HG03175 (cell line): Measurements from ENCODE around the gene GPC5.

ENCODE experiments used
- ATAC-seq: cut with Tn5 transposase; IDR thresholded peaks from one replicate; pipeline ENCODE4 v1.9.1; 2021; ENCODE audit warnings: mild to moderate bottlenecking, moderate library complexity; ENCODE audit not compliant: unreplicated experiment

The GPC5 gene

DNA sequence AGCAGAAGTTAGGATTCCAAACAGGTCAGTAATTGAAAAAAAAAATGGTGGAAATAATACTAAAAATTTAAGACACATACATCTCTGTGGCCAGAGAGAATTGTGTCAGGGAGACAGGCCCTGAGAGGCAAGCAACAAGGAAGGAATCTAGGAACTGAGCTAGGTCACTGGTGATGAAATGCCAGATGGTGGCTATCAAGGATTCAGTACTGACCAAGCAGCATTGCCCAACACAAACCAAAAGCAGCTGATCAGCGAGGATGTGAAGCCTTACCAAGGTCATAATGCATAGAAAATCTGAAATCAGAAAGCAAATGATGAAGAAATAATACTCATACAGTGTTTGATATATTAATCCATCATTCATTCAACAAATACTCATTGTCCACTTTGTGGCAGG, 905.0 kb downstream of the GPC5 start:
- ATAC-seq = no peak

DNA sequence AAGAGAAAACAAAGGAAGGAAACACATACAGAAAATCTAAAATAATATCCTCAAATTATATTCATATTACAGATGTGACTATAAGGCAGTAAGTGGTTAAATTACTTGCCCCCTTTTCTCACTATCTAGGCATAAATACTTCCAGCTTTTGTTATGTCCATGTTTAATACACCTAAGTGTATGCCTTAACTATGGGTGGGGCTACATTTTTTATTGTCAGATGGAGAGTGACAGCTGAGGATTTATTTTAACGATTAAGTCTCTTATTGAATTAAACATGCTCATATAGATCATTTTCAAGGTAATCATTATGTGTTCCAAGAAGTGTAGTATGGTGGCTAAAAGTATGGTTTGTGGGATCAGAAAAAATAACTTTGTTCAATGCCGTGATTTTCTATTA, 909.3 kb downstream of the GPC5 start:
- ATAC-seq = no peak

DNA sequence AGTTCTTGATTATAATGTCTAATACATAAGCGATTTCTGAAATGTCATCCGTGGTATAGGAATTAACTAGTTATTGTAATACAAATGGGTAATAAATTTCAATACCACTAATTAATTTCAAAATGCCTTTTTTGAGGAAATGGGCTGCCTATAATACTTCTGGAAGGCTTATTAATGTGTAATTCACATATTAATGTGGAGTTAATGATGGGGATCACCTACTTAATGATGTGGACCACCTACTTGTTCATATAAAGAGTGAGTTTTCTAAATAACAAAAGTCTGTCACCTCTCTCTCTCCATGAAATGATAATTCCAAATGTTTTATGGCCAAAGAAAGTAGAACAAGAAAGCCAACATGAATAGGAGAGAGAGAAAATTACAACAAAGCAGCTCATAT, 914.4 kb downstream of the GPC5 start:
- ATAC-seq = no peak

DNA sequence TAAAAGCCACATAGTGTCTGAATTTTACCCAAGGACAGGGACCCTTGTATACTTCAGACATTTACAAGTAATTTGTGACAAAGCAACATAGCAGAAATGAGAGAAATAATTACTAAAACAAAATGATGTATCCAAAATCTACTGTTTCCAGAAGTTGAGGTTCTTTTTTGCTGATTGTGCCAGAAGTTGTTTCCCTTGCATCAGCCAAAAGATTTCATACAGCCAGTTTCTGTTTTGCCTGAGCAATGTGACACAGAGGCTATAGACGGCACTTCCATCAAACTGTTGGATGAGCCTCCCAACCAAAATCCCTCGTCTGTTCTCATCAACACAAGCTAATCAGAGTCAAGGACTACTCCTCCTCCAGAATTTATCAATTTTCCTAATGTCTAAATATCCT, 915.0 kb downstream of the GPC5 start:
- ATAC-seq = no peak

DNA sequence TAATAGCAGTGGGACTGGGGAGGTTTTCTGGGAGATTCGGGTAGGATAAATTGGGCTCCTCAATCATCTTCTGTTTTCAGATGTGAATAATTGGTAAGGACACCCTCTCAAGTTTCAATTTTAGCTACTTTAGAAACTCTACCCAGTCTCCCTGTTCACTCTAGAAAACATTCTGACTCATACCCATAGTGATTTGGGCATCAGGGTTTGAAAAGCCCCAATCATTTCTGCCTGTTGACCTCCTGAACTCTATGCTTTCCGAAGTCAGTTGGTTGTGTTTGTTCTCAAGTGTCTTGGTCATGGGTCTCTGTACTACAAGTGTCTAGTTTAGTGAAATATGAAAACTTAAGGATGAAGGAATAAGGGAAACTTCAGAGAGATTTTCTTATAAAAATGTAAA, 916.8 kb downstream of the GPC5 start:
- ATAC-seq = no peak

DNA sequence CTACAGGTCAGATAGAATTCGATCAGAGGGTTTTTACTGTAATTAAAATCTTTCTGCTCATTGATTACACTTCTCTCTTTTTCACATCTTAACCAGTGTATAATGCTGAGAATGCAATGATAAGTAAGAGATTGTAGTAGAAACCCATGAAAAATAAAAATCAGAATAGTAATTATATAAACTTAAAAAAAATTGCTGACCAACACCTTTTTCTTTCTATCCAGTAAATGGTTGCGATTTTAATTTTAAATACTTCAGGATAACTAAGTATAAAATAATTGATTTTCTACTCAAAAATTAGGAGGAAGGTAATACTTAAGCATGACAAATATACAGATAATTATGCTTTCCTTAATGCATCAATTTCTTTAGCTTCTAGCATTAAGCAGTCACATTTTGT, 917.6 kb downstream of the GPC5 start:
- no peak for ATAC-seq

DNA sequence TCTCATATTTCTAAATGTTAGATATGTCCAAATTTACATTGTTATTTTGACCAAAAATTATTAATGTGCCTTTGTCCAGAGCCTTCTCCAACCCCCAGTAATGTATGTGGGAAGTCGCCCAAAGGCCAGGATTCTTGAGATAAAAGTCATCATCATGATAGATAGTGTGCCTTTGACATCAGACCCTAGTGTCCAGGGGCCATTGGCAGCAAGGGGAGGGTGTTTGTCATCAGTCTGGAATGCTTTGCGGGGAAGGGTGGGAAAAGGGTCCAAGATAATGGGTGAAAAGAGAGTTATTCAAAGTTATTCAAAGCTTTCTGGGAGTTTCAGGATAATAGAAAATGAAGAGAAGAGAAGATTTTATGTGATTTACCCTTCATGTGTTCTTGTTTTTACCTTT, 918.6 kb downstream of the GPC5 start:
- no peak for ATAC-seq

DNA sequence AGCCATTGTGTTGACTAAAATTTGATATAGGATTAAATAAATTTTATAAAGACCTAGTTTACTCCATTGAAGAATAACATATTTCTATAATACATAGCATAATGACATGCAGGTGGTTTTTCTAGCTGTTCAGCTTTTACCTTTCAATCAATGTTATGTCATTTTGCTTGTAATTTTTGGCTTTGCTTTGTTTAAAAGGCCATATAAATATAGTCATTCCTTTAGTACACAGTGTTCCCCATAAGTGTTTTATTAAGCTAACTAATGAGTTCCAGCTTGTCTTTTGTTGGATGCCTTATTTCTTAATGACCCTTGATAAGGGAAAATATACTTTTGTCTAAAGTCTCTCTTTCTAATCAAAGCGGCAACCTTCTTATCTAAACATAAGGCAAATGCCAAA, 921.9 kb downstream of the GPC5 start:
- ATAC-seq = no peak

DNA sequence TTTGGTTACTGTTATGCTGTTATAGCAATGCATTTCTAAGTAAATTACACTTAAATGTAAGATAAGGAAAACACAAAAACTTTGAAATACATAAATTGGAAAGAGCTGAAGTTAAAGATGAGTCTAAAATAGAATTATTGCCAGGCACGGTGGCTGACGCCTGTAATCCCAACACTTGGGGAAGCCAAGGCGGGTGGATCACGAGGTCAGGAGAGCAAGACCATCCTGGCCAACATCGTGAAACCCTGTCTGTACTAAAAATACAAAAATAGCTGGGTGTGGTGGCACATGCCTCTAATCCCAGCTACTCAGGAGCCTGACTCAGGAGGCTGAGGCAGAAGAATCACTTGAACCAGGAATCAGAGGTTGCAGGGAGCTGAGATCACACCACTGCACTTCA, 922.8 kb downstream of the GPC5 start:
- no peak for ATAC-seq

DNA sequence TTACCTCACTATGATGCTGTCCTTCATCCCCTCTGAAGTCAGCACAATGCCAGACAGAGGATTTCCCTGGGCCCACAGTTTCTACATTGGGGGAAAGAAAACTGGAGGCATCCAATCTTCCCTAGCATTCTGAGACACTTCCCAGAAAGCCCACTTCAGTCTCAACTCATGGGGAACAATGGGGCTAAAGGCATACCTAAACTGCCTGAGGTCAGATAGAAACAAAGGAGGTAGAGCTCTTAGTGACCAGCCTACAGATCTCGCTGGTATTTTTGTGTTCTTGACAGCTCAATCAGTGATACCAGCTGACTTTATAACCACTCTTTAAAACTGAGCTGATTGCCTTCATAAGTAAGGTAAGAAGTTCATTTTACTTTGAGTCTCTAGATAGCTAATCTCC, 947.2 kb downstream of the GPC5 start:
- no peak for ATAC-seq

DNA sequence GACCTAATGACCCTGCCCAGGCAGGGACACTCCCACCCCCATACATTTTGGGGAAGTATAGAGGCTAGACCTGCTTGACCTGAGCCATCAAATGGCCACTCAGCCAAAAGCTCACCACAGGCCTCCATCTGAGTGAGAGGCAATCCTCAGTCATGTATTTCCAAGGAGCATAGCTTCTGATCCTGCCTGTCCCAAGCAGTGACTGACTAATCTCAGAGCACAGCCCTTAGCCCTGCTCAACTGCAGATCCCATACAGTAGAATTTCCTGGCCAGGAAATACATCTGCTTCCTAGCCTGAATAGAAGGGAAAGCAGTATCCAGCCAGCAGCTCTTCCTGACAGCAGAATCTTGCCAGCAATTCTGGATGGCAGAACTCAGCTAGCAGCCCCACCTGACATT, 947.6 kb downstream of the GPC5 start:
- no peak for ATAC-seq

DNA sequence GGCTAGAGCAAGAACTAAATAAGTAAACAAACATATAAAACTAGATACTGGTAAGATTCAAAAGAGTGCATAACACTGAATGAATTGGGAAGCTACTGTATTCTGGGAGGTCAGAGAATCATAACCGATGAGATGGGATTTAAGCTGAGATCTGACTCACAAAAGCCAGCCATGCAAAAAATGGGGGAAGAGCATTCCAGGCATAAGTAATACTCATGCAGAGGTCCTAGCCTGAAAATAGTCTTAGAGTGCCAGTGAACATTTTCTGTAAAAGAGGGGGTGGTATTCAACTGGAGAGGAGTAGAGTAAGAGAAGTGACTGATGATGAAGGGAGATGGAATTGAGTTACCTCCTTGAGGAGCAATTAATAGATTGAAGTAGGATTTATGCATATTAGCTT, 956.2 kb downstream of the GPC5 start:
- no peak for ATAC-seq

DNA sequence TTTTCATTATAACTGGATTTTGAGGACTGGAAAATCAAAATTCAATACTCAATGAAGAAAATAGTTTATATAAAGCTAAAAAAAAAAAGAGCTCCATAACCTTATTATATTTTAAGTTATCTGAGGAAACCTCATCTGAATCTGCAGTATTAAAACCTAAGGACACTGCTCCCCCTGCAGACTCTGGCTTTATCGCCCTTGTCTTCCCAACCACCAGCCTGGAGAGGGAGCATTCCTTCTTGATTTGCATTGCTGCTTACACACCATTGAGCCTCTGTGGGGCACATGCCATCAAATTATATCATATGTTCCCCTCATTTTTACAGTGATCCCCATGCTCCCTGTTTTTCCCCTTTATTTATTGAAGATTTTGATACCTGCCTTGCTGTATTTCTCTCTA, 956.8 kb downstream of the GPC5 start:
- no peak for ATAC-seq

DNA sequence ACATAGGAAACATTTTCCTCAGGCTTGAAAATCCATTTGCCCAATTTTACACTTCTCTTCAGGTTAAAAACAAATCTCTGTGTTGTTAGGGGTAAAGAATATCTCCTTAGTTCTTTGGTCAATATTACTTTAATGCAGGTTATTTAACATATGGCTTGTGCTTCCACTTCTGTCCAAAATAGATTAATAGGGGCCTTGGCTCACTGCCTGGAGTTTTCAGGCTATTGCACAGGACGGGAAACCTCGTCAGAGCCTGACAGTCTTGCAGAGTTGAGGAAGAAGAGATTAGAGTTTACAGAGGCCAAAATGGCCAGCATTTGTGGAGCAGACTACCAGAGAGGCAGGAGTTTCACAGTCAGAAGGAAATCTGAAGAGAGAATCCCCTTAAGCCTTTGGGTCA, 964.3 kb downstream of the GPC5 start:
- no peak for ATAC-seq

DNA sequence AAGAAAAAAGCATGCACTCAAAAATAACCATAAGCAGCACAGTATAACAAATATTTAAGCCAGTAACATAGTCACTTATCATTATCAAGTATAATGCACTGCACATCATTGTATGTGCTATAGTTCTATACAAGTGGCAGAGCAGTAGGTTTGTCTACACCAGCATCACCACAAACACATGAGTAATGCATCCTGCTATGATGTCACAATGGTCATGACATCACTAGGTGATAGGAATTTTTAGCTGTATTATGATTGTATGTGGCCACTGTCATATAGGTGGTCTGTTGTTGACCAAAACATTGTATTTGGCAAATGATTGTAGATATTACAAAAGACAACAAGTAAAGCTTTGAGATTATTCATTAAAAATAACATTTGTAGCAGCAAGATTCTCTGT, 967.5 kb downstream of the GPC5 start:
- no peak for ATAC-seq

DNA sequence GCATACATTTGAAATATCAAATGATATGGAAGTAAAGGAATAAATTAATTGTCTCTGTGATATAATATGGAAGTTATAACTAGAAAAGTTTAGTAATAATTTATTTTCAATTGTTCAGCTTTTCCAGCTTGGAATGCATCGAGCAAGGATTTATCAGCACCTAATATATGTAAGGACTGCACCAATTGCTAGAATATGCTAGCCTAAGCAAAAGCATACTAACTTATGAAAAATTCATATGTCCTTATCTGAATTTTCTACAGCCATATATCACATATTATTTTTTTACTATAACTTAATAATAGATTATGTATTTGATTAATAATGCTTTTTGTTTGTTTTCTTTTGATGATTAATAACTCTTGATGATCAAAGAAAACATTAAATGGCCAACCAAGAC, 979.0 kb downstream of the GPC5 start:
- no peak for ATAC-seq

DNA sequence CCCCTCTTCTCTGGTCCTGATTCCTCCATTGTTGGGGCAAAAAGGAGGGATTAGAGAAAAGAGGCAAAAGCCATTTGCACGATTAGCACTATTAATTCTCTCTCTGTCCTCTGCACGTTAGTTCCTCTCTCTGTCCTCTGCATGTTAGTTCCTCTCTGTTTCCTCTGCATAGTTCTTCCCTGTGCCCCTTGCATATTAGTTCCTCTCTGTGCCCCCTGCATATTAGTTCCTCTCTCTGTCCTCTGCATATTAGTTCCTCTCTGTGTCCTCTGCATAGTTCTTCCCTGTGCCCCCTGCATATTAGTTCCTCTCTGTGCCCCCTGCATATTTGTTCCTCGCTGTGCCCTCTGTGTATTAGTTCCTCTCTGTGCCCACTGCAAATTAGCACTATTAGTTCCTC, 981.0 kb downstream of the GPC5 start:
- ATAC-seq = no peak

DNA sequence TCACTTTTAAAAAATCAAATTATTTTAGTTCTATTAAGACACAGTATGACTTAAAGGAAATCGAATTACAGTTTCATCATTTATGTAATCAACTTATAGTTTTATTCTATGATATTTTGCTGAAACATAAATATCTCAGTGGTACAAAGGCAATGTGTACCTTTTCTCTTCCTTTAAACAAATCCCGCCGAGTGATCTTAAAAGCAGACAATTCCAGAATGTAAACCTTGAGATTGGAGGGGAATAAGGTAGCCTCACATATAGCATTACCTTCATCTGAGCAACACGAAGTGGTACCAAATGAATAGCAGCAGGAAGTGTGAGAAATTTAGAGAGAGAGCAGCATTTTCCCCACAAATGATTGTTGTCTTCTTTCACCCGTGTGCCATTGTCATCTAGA, 986.0 kb downstream of the GPC5 start:
- ATAC-seq = no peak

DNA sequence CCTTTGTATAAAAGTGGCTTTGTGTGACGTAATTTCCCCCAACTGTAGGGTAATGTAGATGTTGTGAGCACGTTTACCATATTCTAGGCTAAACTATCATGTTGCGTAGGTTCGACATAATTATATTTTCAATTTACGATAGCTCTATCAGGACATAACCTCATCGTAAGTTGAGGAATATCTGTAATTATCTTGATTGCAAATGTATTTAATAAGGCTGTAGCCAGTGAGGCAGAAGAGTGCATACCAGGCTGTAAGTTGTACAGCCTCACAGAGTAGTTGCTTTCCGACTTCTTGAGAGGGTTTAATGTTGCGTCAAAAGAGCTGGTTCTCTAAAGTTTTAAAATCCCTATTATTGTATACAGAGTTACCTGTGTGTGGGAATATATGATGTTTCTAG, 988.8 kb downstream of the GPC5 start:
- ATAC-seq = no peak

DNA sequence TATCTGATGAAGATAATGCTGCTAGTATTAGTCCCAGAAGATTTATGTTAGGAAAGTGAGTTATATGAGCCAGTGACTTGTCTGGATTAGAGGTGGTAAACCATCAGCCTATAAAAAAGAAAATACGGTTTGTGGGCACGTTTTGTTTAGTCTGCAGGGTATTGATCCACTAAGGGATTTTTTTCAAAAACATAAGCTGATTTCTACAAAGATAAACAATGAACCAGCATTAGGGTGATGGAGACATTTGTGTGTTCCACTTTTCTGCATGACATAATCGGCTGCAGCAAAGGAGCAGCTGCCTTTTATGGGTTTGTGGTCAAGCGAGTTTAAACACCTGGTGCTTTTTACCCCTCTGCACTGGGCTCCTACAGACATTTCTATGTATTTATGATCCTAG, 991.8 kb downstream of the GPC5 start:
- no peak for ATAC-seq

DNA sequence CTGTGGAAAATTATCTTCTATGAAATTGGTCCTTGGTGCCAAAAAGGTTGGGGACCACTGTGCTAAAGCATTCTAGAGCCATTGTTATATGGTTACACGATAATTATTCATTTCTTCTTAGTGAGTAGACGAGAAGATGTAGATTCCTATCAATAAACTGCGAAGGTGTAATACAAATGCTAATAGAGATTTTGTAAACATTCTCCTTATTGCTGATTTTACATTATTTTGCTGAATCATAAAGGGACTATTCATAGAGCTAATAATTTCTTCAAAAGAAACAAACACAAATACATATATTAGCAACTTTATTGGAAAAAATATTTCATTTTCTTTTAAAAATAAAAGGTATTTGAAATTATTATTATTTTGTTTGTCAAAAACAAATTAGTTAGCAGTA, 1005.2 kb downstream of the GPC5 start:
- ATAC-seq = no peak

DNA sequence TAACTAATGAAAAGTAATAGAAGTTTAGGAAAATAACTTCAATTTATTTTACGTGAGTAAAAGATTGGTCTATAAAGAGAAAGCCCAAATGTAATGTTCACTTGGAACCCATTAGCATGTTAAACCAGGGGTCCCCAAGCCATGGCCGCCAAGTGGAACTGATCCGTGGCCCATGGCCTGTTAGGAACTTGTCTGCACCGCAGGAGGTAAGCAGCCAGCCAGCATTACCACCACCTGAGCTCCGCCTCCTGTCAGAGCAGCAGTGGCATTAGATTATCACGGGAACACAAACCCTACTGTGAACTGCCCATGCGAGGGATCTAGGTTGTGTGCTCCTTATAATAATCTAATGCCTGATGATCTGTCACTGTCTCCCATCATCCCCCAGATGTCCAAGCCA, 1009.4 kb downstream of the GPC5 start:
- no peak for ATAC-seq

DNA sequence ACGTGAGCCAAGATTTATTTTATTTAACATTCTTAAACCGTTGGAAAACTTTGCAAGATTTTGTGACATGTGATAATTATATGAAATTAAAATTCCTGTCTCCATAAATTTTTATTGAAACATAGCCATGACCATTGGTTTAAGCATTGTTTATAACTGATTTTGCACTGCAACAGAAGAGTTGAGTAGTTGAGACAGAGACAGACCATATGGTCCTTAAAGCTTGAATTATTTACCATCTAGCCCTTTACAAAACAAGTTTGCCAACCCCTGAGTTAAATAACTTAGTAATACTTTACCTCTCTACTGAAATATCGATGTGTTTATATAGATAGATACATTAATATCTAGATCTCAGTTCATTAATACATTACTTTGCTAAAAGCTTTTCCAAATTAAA, 1014.1 kb downstream of the GPC5 start:
- no peak for ATAC-seq

DNA sequence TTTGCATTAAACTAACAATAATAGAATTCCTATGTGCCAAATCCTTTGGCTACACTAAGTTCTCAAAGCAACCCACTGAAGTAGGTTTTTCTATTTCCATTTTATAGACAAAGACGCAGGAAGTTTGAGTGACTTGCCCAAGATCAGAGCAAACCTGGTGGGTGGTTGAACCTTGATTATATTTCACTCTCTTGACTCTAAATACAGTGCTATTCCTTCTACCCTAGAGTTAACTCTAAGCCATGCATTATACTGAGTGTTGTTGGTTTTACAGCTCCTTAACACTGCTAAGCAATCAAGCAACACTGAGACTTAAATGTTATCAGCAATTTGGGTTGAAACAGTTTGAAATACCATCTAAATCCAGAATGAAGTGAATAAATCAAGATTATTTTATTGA, 1014.6 kb downstream of the GPC5 start:
- no peak for ATAC-seq
